K562 (cell line): ENCODE results near the gene NAGLU. TPM values are rescaled to one million over a fixed set of nuclear protein-coding genes. Genes with fewer than 3 reads are reported as not detected.
A peak's percentile ranks its signal among the peaks of the same experiment; 100 is the strongest.

Experiments used
- HDAC1 ChIP-seq, 2 experiments: fragments of 450-650 bp; IDR thresholded peaks; 2 replicates each; pipeline ENCODE4 v1.6.1; 2016 to 2017; ENCODE audit warnings: inconsistent platforms in 1 of 2, mild to moderate bottlenecking in 1 of 2, moderate library complexity in 1 of 2
- LEF1 ChIP-seq: fragments of 450-650 bp; IDR thresholded peaks from 2 replicates; pipeline ENCODE4 v1.6.1; 2016; ENCODE audit warnings: mild to moderate bottlenecking
- MAZ ChIP-seq, 2 experiments: fragments of 450-650 bp in 1 of 2; sonication (generic) in 1 of 2; formaldehyde crosslinking; IDR thresholded peaks in 1 of 2; conservative IDR thresholded peaks in 1 of 2; 2 replicates each; pipeline versions ENCODE4 v1.4.0 to v1.5.0; 2020; ENCODE audit warnings: mild to moderate bottlenecking in 1 of 2, missing genetic modification reagents in 1 of 2
- MED1 ChIP-seq: sonication (generic); formaldehyde crosslinking; IDR thresholded peaks from 2 replicates; pipeline ENCODE4 v1.8.1; 2023; ENCODE audit warnings: missing genetic modification reagents, borderline replicate concordance
- NONO ChIP-seq, 2 experiments: fragments of 200-400 bp in 1 of 2; fragments of 450-650 bp in 1 of 2; formaldehyde crosslinking in 1 of 2; IDR thresholded peaks; 2 replicates each; pipeline ENCODE4 v1.6.1; 2017; ENCODE audit warnings: low read depth in 2 of 2, mild to moderate bottlenecking in 2 of 2, moderate library complexity in 2 of 2, low read length in 1 of 2
- NRF1 ChIP-seq, 2 experiments: fragments of 450-650 bp; IDR thresholded peaks in 1 of 2; conservative IDR thresholded peaks in 1 of 2; 2 replicates each; pipeline ENCODE4 v1.6.1; 2014; ENCODE audit warnings: mild to moderate bottlenecking in 2 of 2
- RBBP5 ChIP-seq: fragments of 200-600 bp; sonication (generic); IDR thresholded peaks from 2 replicates; pipeline ENCODE4 v1.6.1; 2012; ENCODE audit warnings: borderline replicate concordance, mild to moderate bottlenecking, low read length, control low read depth, inconsistent platforms; ENCODE audit not compliant: insufficient read depth, poor library complexity, severe bottlenecking
- SIN3B ChIP-seq: fragments of 450-650 bp; IDR thresholded peaks from 2 replicates; pipeline ENCODE4 v1.6.1; 2017; ENCODE audit warnings: low read depth, mild to moderate bottlenecking, moderate library complexity
- SIX5 ChIP-seq, 2 experiments: IDR thresholded peaks; 2 replicates each; pipeline ENCODE4 v1.6.1; 2011; ENCODE audit warnings: low read length in 2 of 2, borderline replicate concordance in 1 of 2, low read depth in 1 of 2, mild to moderate bottlenecking in 1 of 2, moderate library complexity in 1 of 2; ENCODE audit not compliant: insufficient read depth in 1 of 2
- SOX6 ChIP-seq: fragments of 450-650 bp; IDR thresholded peaks from 2 replicates; pipeline ENCODE4 v1.6.1; 2014; ENCODE audit warnings: mild to moderate bottlenecking
- ZBTB17 ChIP-seq: fragments of 450-650 bp; formaldehyde crosslinking; IDR thresholded peaks from 2 replicates; pipeline ENCODE4 v1.4.0; 2020; ENCODE audit warnings: mild to moderate bottlenecking
- ZNF143 ChIP-seq: sonication (generic); formaldehyde crosslinking; IDR thresholded peaks from 2 replicates; pipeline ENCODE4 v1.9.0; 2022; ENCODE audit warnings: mild to moderate bottlenecking, missing genetic modification reagents
- ZNF197 ChIP-seq: fragments of 200-800 bp; sonication (Bioruptor generic); IDR thresholded peaks from 2 replicates; pipeline ENCODE4 v1.6.1; 2016; ENCODE audit warnings: low read depth, missing genetic modification characterization, missing compliant biosample characterization
- ZNF24 ChIP-seq: fragments of 450-650 bp; IDR thresholded peaks from 2 replicates; pipeline ENCODE4 v1.6.1; 2016
- polyA plus RNA-seq, 8 experiments: library from polyadenylated mRNA; depleted of rRNA in 4 of 8; stranded (reverse) in 5 of 8; unstranded in 3 of 8; fragments of >200 nt; fragmentation: Nextera tagmentation in 2 of 8; fragmentation: Illumina TruSeq in 1 of 8; extraction: Ambion mirVana in 2 of 8; extraction: Trizol in 1 of 8; gene quantifications; 2 replicates each; pipeline versions ENCODE4 v1.2.1 to v1.2.3, GENCODE V29; 2011 to 2014; ENCODE audit warnings: inconsistent platforms in 1 of 8, missing spikeins in 1 of 8
- total RNA-seq, 7 experiments: library from RNA; depleted of rRNA in 6 of 7; stranded (reverse); fragments of >200 nt in 6 of 7; fragmentation: Illumina TruSeq in 2 of 7; extraction: Trizol in 2 of 7; gene quantifications; 2 replicates each; pipeline versions ENCODE4 v1.2.1 to v1.2.3, GENCODE V29; 2011 to 2021; ENCODE audit warnings: low replicate concordance in 1 of 7
- TF ChIP-seq, protein P1 (sequence below): fragments of 450-650 bp; IDR thresholded peaks from 2 replicates; pipeline ENCODE4 v1.6.1; 2016; ENCODE audit warnings: borderline replicate concordance
- TF ChIP-seq, protein P2 (sequence below): fragments of 250-450 bp; sonication (Bioruptor Pico); IDR thresholded peaks from 2 replicates; pipeline ENCODE4 v1.8.0; 2021; ENCODE audit warnings: borderline replicate concordance, mild to moderate bottlenecking, moderate library complexity; ENCODE audit not compliant: poor library complexity, severe bottlenecking
- TF ChIP-seq, protein P3 (sequence below): sonication (generic); formaldehyde crosslinking; IDR thresholded peaks from 2 replicates; pipeline ENCODE4 v1.8.0; 2022; ENCODE audit warnings: missing genetic modification reagents, mild to moderate bottlenecking, moderate library complexity, borderline replicate concordance
- TF ChIP-seq, protein P4 (sequence below): fragments of 450-650 bp; IDR thresholded peaks from 2 replicates; pipeline ENCODE4 v1.6.1; 2017; ENCODE audit warnings: antibody characterized with exemption, mild to moderate bottlenecking

NAGLU gene
- total and polyA plus RNA-seq, 9 of the 15 experiments (the other 6 are each of a cell fraction or from before 2014, with no cell fraction given), result 0.04 to 21.5 (median 8.5) TPM

DNA sequence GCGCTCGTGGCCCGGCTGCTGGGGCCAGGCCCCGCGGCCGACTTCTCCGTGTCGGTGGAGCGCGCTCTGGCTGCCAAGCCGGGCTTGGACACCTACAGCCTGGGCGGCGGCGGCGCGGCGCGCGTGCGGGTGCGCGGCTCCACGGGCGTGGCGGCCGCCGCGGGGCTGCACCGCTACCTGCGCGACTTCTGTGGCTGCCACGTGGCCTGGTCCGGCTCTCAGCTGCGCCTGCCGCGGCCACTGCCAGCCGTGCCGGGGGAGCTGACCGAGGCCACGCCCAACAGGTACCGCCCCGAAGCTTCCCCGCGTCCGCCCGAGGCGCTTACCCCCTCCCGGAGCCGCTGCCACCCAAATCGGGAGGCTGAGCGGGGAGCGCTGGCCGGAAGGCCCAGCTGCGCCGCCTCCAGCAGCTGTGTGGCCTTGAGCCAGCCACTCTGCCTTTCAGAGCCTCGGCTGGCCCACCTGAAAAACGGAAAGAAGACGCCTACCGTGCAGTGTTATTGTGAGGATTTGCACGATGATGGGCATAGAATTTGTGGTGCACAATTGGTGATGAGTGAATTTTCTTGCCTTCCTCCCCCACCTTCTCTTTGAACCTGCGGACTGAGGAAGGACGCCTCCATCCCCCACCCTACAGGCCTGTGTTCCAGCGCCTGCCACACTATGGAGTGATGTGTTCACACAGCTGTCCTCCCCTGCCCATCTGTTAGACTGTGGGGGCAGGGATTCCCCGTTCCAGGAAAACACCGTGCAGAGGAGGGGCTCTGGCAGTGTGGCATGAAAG is 523 bp downstream of the NAGLU start (continued):
- peak in 1 of 2 experiments; percentile 76; a peak in 2 of 4 replicates for TF ChIP-seq HDAC1 (IDR thresholded peaks at IDR 0.05)
- no peak for TF ChIP-seq SIX5 (IDR thresholded peaks at IDR 0.05; ENCODE audit: borderline replicate concordance in 1 of 2, insufficient read depth in 1 of 2, low read depth in 1 of 2, low read length in 2 of 2)
- TF ChIP-seq ZNF197 (CRISPR knock-in tag), result no peak
- TF ChIP-seq RBBP5, result peak; percentile 72
- peak; percentile 10; the same call in 1 of the 2 replicates for TF ChIP-seq ZNF24
- TF ChIP-seq, protein P1, sequence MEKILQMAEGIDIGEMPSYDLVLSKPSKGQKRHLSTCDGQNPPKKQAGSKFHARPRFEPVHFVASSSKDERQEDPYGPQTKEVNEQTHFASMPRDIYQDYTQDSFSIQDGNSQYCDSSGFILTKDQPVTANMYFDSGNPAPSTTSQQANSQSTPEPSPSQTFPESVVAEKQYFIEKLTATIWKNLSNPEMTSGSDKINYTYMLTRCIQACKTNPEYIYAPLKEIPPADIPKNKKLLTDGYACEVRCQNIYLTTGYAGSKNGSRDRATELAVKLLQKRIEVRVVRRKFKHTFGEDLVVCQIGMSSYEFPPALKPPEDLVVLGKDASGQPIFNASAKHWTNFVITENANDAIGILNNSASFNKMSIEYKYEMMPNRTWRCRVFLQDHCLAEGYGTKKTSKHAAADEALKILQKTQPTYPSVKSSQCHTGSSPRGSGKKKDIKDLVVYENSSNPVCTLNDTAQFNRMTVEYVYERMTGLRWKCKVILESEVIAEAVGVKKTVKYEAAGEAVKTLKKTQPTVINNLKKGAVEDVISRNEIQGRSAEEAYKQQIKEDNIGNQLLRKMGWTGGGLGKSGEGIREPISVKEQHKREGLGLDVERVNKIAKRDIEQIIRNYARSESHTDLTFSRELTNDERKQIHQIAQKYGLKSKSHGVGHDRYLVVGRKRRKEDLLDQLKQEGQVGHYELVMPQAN, result peak; percentile 53; the same call in 1 of the 2 replicates
- TF ChIP-seq, protein P2, sequence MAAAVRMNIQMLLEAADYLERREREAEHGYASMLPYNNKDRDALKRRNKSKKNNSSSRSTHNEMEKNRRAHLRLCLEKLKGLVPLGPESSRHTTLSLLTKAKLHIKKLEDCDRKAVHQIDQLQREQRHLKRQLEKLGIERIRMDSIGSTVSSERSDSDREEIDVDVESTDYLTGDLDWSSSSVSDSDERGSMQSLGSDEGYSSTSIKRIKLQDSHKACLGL (CRISPR knock-in tag), result peak; percentile 81
- TF ChIP-seq, protein P3, sequence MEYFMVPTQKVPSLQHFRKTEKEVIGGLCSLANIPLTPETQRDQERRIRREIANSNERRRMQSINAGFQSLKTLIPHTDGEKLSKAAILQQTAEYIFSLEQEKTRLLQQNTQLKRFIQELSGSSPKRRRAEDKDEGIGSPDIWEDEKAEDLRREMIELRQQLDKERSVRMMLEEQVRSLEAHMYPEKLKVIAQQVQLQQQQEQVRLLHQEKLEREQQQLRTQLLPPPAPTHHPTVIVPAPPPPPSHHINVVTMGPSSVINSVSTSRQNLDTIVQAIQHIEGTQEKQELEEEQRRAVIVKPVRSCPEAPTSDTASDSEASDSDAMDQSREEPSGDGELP, result peak; percentile 92
- peak; percentile 35 for TF ChIP-seq SOX6
- peak; percentile 48 to 80 for TF ChIP-seq MAZ (CRISPR knock-in tag; conservative IDR thresholded peaks at IDR 0.05 in 1 of 2, IDR thresholded peaks at IDR 0.05 in 1 of 2)
- TF ChIP-seq, protein P4, sequence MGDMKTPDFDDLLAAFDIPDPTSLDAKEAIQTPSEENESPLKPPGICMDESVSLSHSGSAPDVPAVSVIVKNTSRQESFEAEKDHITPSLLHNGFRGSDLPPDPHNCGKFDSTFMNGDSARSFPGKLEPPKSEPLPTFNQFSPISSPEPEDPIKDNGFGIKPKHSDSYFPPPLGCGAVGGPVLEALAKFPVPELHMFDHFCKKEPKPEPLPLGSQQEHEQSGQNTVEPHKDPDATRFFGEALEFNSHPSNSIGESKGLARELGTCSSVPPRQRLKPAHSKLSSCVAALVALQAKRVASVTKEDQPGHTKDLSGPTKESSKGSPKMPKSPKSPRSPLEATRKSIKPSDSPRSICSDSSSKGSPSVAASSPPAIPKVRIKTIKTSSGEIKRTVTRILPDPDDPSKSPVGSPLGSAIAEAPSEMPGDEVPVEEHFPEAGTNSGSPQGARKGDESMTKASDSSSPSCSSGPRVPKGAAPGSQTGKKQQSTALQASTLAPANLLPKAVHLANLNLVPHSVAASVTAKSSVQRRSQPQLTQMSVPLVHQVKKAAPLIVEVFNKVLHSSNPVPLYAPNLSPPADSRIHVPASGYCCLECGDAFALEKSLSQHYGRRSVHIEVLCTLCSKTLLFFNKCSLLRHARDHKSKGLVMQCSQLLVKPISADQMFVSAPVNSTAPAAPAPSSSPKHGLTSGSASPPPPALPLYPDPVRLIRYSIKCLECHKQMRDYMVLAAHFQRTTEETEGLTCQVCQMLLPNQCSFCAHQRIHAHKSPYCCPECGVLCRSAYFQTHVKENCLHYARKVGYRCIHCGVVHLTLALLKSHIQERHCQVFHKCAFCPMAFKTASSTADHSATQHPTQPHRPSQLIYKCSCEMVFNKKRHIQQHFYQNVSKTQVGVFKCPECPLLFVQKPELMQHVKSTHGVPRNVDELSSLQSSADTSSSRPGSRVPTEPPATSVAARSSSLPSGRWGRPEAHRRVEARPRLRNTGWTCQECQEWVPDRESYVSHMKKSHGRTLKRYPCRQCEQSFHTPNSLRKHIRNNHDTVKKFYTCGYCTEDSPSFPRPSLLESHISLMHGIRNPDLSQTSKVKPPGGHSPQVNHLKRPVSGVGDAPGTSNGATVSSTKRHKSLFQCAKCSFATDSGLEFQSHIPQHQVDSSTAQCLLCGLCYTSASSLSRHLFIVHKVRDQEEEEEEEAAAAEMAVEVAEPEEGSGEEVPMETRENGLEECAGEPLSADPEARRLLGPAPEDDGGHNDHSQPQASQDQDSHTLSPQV, result peak; percentile 54
- no peak for TF ChIP-seq MED1 (CRISPR knock-in tag)
- peak; percentile 44 for TF ChIP-seq LEF1
- no peak for TF ChIP-seq ZNF143
- TF ChIP-seq SIN3B, result peak; percentile 59; the same call in 1 of the 2 replicates
- TF ChIP-seq ZBTB17 (CRISPR knock-in tag), result no peak
- TF ChIP-seq NRF1 (conservative IDR thresholded peaks at IDR 0.05 in 1 of 2, IDR thresholded peaks at IDR 0.05 in 1 of 2), result peak; percentile 81 to 85
- peak in 1 of 2 experiments; percentile 82; a peak in 3 of 4 replicates for TF ChIP-seq NONO (IDR thresholded peaks at IDR 0.05; ENCODE audit: low read depth in 2 of 2, low read length in 1 of 2)
